ENCODE measurements around the gene ATP5PF.
"Not testable (repeated sequence)": the region's sequence is repeated elsewhere in the genome, so short reads cannot be mapped to it uniquely, and the experiment has no call there.

The ATP5PF gene, protein sequence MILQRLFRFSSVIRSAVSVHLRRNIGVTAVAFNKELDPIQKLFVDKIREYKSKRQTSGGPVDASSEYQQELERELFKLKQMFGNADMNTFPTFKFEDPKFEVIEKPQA

DNA sequence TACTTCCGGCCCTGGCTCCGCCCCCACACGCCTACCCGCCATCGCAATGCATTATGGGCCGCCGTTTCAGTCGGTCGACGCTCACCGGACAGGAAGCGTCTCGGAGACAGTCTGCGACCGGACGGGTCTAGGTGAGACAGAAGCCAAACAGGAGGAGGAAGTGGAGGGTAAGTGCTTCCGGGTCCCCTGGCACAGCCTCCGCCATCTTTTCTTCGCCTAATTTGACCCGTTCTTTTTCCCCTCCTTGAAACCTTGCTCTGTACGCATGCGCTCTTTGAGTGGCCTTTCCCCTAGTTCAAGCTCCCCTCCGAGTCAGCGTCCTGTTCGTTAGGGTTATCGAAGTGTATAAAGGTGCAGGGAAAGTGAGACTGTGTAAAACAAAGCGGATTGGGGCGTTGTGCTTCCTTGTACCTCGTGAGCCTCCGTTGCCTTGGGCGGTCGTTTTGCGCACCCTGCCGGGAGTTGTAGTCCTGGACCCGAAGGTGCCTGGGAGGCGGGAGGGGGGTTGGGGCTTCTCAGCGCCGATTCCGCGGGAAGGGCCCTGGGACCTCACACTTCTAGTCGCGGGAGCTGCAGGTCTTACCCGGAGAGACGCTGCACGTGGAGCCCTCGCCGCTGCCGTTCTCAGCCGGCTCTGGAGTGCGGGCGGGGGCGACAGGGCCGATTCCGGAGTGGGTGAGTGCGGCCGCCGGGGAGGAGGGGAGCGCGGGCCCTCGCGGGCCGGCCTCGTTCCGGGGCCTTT is at the start of gene ATP5PF, which contains the start of gene GABPA:
TSS of gene ATP5PF (minus strand) at position 1 of the 742 bp plus-strand sequence. CDS start 5,110 bp downstream, outside the sequence.
TSS of gene GABPA (plus strand) at position 69 of the 742 bp plus-strand sequence. CDS start 6,627 bp downstream, outside the sequence.
- DNase-seq, result peak; percentile 97

GRCh38 chr21:25778126-25778875 is 43.6 kb upstream of the ATP5PF start:
- not testable (repeated sequence) for DNase-seq

DNA sequence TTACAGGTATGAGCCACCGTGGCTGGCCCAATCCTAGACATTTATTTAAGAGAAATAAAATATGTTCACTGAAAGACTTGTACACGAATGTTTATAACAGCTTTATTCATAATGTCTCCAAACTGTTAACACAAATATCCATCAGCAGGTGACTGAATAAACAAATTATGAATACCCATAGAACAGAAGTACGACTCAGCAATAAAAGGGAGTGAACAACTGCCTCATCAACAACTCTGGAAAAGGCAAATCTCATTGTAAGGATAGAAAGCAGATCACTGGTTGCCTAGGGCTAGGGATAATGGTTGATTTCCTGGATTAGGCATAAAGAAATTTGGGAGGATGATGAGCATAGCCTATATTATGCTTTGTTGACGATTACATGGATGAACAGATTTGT is 41.7 kb upstream of the ATP5PF start:
- no peak for DNase-seq

- DNase-seq, result no peak
Measured at GRCh38 chr21:25772686-25773085, 38.0 kb upstream of the ATP5PF start.

DNA sequence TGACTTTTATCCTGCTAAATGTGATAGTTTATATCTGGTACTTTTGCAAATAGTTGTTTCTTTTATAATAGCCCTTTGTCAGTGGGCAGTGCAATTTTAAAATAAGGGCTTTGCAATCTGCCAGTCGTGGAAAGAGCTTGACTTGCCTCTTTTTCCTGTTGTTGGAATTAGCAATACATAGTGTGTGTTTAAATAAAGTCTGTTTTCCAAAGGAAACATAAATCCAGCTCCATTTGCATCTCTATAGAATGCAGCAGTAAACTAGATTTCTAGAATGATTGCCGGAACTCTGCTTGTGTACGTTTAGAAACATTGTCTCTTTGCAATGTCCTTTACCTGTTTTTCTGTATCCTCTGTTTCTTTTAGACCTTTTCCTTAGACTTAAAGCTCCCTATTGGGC is 33.2 kb upstream of the ATP5PF start:
- no peak for DNase-seq

DNA sequence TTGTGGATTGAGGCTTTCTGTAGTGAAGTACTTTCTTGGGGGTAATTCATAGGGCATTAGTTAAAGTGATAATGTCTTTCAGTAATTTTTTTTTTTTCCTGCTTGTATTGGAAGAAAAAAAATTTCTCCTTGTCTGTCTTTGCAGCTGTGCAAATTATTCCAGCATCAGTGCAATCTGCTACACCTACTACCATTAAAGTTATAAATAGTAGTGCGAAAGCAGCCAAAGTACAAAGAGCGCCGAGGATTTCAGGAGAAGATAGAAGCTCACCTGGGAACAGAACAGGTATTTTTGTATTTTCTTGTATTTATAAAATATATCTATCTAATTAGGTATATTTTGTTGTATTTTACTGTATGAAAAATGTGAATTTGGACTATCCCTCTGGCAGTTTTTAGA is 29.4 kb upstream of the ATP5PF start:
- DNase-seq, result no peak

GRCh38 chr21:25760677-25761076 is 26.0 kb upstream of the ATP5PF start:
- DNase-seq, result no peak

DNA sequence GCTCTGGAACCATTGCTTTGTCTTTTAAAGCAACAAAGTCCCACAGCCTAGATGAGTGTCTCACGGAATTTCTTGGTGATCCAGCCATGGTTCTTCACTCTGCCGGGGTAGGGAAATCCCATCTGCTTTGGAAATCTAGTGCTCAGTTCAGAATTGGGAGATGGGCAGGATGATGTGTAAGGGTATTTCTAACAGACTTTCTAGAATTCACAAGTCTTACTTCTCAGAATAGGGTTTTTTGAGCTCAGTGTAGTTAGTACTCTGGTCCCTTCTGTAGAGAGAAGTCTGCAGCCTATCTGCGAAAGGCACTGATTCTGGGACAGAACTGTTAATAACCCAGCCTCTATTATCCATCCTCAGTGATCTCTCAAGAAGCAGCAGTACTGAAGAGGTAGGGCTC is 25.4 kb upstream of the ATP5PF start:
- DNase-seq, result no peak

DNA sequence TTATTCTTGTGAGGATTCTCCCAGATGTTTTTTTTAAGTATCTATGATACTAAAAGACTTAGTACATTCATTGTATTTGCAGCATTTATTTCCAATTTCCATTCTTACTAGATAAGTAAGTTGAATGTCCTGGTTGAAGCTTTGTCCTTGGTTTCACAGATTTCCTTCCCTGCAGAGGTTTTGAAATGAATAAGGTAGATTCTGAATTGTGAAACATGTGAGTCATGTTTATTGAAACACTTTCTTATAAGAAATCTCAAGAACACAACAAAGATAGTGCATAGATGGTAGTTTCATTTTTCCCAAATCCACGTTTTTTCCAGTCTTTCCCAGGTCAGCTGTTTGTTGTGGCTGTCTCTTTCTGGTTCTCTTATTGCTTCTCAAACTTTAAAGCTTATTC is 24.9 kb upstream of the ATP5PF start:
- no peak for DNase-seq

DNA sequence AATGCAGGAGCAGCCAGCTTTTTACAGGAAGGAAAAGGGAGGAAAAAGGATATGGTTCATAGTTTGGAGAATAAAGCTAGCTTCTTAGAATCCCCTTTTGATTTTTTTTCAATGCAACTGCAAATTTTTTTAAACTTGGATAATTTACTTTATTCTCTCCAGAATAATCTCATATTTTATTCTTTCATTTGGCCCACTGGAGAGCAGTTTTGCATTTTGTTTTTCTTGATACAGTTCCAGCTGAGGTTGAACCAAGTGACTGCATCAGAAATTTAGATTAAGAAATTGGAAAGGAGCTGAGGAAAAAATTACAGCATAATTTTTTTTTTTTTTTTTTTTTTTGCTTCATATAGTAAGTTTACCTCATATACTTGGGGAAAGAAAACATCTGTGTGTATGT is 22.8 kb upstream of the ATP5PF start:
- DNase-seq, result no peak

DNA sequence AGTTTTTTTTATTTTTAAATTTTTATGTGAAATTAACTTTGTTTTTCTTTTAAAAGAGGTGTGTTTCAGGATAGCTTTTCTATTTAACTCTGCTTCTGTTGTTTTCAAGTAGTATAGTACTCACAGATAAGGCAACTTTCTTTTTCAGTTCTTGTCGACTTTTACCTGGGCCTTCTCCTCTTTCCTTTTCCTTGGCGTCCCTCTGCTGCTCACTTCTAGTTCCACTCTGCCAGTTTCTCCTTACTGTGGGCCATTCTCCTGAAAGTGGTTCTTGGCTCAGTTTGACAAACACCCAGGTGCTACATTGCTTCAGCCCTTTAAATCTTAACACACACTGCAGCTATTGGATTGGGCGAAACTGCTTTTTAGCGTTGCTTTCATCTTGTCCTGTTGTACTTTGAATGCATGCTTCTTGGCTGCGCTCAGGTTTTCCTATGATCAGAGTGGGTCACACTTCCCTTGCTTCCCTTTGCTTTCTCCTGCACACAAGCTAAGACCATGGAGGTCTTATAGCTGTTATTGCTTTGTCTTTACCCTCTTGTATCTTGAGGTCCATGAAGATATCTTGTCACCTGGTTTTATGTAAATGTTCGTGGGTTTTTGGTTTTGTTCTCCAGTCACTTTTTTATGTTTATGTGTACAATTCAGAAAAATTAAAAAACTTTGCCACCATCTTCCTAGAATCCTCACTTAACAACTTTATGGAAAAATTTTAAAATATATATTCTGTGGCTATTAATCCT is 21.7 kb upstream of the ATP5PF start:
- DNase-seq, result no peak

DNA sequence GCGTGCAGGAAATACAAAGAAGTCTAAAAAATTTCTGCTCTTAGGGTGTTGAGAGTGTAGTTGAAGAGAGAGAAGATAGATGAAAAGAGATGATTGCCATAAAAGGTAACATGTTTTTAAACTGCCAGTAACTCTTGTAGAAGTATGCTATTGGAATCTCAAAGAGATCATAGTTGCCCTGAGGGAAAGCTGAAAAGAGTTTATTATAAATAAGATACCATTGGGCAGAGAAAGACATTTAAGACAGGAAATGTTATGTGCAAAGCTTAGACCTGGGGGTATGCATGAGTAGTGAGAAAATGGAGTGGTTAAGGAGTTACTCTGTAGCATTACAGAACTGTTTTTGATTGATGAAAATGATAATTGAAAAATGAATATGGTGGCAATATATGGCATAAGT is 17.7 kb upstream of the ATP5PF start:
- no peak for DNase-seq

- no peak for DNase-seq
Measured at GRCh38 chr21:25750085-25750484, 15.4 kb upstream of the ATP5PF start.

GRCh38 chr21:25744854-25745253 is 10.2 kb upstream of the ATP5PF start:
- DNase-seq, result no peak

- no peak for DNase-seq
Measured at GRCh38 chr21:25742900-25743299, 8.2 kb upstream of the ATP5PF start.

- DNase-seq, result no peak
Measured at GRCh38 chr21:25737421-25737820, 2.7 kb upstream of the ATP5PF start.

DNA sequence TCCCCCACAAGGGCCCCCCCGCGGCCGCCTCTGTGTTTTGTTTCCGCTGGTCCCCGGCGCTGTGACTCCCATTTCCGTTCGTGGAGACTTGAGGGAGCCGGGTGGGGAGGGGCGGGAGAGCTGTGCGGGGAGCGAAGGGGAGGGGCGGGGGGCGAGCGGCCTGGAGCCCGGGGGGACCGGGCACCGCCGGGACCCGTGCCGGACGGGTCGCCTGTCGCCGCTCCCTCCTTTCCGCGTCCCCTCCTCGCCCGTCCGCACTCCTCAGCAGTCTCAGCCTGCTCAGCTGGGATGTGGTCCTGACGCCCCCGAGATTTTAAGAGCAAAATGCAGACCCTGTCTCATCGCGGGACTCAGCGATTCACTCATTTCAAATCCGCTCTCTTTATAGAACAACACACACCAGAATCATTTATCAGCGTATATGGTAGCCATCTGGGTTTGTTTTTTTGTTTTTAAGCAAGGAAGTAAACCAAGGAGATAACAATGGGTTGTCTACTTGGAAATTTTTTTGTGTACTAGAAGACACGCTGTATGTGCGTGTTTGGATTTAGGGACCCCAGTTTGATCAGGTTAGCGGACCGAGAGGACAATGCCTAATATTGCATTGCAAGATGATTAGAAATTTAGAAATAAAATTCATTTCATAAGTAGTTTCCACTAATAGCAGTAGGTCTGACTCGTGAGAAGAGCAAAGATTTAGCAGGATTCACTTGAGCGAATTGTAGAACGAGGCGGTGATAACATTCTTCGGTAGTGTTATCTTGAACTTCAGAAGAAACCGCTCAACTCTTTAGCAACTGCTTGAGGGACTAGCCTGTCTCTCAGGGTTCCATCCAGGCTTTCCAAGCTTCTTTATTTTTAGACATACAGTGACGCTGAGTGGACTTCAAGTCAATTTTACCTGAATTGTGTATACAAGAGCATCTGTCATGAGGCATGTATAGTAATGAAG is 1.2 kb upstream of the ATP5PF start:
- DNase-seq, result peak; percentile 57

DNA sequence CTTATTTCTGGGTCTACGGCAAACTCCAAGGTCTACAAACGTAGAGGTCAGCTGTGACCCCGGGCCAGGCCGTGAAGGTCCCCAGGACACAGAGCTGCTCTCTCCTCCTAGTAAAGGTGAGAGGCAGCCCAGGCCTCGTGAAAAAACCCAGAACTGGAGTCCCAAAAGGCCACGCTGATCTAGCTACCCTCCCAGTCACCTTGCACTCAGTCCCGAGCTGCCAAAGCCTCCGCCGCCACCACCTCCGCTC is 125 bp downstream of the ATP5PF start:
- no peak for DNase-seq

DNA sequence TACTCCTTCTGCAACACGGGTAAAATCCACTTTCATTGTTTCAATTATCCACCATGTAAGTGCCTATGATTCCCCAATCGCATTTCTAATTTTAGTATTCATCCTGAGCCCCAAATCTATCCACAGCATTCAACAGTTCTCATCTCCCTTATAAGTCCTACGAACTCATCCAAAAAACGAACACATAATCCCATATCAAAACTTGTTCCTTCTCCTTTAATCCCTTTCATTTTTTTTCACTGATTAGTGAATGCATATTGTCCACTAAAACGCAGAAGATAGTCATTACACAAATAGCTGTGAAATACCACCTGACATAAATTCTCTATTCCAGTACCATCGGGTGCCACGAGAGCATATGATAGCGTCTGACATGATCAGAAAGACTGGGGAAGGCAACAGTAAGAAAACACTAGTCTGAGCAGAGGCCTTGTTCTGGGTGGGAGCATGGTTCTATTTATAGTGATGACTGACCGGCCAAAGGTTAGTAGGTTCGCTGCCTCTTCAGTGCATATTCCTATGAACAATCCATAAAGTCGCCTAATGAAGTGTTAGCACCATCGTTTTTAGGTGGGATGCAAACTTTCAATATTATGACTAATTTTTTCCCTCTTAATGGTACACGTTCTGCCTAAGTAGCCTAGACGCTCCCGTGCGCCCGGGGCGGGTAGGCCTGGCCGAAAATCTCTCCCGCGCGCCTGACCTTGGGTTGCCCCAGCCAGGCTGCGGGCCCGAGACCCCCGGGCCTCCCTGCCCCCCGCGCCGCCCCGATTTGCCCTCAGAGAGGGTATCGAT is 648 bp downstream of the ATP5PF start:
- DNase-seq, result peak; percentile 15

- no peak for DNase-seq
Measured at GRCh38 chr21:25732091-25732760, 2.5 kb downstream of the ATP5PF start.

- no peak for DNase-seq
Measured at GRCh38 chr21:25722631-25723030, 12.1 kb downstream of the ATP5PF start.
